Mucosa of gallbladder (tissue), 1 donor: ENCODE measurements around the gene GALNTL6. TPM values are rescaled to one million over a fixed set of nuclear protein-coding genes. Genes with fewer than 3 reads are reported as not detected.
"Not testable (repeated sequence)": the region's sequence is repeated elsewhere in the genome, so short reads cannot be mapped to it uniquely, and the experiment has no call there.

Experiments
- DNase-seq: peaks from one replicate; pipeline ENCODE4 v3.0.0-alpha.2; 2020; ENCODE audit warnings: low spot score
- total RNA-seq: library from RNA; stranded (reverse); gene quantifications from one replicate; pipeline ENCODE4 v1.2.1, GENCODE V29; 2021
- donor health status: DM: no; HTN: no; CAD: no.

The GALNTL6 gene
- total RNA-seq, 1 donor from 2014 or later, result 0.75 TPM

DNA sequence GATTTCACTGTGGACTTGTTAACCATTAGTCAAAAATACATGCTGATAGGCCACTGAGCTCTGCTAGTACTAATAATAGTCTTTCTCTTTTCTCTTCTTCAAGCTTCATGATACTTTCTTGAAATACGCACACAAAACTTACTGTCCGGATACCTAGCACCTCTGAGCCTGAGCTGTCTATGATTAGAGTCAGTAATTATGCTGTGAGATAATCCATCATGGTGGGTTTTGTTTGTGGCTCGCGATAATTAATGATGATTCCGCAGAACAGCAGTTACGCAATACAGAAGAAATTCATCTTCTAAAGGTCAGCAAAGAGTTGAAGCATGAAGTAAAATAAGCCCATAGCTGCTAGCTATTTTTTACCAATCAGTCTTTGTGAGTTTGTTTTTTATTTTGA lies 843.9 kb downstream of the GALNTL6 start:
- no peak for DNase-seq

DNA sequence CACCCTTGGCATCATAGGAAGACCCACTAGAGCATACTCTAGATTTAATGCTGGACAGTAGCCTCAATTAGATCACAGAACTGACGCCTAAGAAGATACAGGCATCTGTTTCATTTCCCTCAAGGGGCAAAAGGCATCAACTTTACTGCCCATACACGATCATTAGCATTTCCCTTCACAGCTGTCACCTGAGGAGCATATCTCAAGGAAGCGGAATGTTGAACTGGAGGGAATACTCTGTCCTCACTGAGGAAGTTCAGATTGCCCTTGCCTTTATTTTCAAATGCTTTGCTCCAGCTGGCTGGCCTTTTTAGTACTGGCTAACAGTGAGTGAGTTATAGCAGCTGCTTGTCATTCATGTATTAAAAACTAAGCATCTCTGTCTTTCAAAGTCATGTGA lies 847.0 kb downstream of the GALNTL6 start:
- DNase-seq, result no peak

DNA sequence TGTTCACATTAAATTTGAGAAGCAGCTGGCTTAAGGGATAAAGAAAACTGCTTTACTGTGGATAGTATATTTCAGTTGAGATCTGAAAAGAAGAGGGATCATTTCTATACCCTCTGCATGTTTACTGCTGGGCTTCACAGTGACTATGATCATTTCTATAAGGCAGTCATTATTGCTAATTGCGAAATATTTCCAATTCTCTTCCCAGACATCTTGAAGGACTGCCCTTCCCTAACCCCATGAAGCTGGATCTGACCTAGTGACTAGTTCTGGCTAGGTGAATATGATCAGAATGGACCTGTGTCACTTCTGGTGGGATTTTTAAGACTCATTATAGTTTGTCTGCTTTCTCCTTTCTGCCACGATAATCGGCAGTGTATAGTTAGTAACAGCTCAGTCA lies 848.9 kb downstream of the GALNTL6 start:
- no peak for DNase-seq

GRCh38 chr4:172666711-172667368 lies 853.6 kb downstream of the GALNTL6 start:
- DNase-seq, result no peak

DNA sequence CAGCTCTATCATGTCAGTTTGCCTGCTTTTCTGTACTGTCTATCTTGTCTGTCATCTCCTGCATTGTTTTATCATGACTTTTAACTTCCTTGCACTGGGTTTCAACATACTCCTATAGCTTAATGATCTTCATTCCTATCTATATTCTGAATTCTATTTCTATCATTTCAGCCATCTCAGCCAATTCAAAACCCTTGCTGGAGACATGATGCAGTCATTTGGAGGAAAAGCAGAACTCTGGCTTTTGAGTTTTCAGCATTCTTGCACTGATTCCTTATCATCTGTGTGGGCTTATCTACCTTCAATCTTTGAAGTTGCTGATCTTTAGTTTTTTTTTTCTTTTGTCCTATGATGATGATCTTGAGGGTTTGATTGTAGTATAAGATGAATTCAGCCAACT lies 861.6 kb downstream of the GALNTL6 start:
- DNase-seq, result no peak

DNA sequence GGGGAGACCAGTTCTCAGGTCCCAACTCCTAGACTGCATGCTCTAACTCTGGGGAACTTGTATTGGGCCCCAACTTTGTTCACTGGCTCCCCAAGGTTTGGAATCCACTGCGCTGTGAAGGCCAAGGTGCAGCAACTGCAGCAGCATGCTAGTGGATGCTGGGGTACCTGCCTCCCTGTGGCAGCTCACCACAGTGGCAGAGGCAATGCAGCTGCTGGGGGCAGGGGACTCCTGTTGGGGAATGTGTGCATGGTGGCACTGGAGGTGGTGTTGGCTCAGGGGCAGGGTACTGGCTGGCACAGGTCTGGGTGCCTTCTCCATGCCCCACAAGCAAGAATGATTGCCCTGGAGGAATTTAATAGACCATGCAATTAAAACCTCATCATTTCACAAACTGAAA lies 862.0 kb downstream of the GALNTL6 start:
- DNase-seq, result no peak

DNA sequence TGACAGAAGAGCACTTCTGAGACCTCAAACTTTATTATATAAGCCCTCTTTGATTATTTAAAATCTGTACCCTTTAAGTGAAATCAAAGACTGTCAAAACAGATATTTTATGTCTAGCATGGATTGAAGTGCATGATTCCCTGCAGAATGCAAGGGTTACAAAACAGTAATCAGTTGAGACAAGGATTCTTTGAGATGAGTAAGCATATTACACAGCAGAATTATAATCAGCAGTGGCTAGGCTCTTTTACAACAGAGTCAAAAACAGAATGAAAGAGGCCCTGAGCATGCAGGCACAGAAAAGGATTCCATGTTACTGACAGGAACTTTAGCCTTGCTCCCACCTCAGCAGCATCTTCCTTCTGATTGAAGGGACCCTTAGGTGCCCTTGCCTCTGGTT lies 867.5 kb downstream of the GALNTL6 start:
- no peak for DNase-seq

GRCh38 chr4:172683021-172683420 lies 869.8 kb downstream of the GALNTL6 start:
- no peak for DNase-seq

DNA sequence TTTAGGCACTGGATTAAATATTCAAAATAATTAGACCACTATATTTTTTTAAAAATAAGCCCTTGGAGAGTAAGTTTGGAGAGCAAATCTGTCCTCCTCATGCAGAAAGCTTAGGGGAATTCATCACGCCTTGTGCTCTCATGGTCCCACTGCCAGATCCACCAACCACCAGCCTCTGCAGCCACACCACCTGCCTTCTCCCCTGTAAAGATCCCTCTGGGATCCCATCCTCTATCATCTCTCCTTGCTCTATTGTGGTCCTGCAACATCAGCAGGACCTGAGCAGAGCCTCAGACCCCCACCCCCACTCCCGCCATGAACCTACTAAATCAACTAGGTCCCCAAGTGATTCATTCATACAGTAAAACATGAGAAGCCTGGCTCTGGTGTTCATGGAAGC lies 872.8 kb downstream of the GALNTL6 start:
- DNase-seq, result no peak

DNA sequence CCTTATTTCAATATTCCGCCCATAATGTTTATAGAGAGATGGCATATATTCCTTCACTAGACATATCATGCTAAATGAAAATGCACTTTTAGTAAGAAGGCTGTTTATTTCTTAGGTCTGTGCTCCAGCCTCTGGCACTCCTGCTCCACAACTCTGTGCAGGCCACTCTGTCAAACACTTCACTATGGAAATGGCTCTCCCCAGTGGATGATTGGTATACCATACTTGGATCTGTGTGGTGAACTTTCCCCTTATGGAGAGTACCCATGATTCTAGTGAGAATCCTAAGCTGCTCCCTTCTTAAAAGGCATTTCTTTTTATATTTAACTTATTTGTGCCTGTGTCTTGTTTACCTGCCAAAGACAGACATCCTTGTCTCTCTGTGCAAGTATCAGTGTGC lies 875.3 kb downstream of the GALNTL6 start:
- DNase-seq, result no peak

DNA sequence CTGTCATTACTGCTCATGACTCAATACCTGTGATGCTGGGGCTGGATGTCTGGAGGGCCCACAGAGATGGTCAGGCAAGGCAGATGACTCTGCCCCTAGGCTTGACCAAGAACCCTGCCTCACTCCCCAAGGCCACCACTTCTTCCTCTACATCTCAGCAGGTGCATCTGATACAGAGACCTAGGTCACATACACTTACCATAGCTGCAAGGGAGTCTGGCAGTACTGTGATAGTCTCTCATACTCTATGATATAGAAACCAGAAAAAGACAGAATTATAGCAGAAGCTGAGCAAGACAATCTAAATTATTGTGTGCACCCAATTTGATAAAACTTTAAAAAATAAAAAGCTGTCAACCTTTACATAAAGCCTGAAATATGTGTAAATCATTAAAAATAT lies 878.3 kb downstream of the GALNTL6 start:
- no peak for DNase-seq

GRCh38 chr4:172692701-172693100 lies 879.5 kb downstream of the GALNTL6 start:
- no peak for DNase-seq

DNA sequence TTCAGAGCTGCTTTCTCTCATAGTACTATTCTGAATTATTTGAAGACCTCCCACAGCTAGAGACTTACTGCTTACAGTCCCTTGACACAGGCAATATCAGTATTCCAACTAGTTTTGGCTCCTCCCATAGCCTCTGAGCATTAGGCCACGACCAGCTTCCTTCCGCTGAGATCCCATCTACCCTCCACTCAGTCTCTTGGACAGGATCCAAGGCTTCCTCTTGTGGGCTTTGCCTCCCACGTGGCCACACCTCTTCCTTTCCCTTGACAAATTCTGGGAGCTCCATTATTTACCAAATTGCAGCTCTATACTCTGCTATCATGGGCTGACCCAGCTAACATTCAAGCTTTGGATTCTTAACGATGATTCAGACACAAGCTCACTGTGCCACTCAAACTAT lies 885.1 kb downstream of the GALNTL6 start:
- DNase-seq, result no peak

DNA sequence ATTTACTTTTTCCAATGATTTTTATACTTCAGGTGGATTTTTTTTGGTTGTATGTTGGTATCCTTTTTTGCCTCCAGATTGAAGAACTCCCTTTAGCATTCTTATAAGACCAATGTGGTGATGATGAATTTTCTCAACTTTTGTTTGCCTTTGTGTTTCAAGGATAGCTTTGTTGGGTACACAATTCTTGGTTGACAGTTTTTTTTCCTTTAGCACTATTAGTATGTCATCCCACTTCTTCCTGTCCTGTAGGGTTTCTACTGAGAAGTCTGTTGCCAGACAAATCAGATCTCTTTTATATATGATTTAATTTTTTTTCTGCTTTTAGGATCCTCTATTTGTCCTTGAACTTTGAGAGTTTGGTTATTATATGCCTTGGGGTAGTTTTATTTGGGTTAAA lies 892.4 kb downstream of the GALNTL6 start:
- no peak for DNase-seq

DNA sequence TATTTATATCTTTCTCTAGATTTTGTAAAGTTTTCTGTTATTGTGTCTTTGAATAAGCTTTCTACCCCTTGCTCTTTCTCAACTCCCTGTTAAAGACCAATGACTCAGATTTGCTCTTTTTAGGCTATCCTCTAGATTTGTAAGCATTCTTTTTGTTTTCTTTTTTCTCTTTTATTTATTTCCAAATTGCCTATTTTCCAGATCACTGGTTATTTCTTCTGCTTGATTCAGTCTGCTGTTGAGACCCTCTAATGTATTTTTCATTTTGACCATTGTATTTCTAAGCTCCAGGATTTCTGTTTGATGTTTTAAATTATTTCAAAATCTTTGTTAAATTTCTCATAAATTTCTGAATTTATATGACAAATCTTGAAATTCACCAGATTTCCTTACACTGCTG lies 892.8 kb downstream of the GALNTL6 start:
- no peak for DNase-seq

DNA sequence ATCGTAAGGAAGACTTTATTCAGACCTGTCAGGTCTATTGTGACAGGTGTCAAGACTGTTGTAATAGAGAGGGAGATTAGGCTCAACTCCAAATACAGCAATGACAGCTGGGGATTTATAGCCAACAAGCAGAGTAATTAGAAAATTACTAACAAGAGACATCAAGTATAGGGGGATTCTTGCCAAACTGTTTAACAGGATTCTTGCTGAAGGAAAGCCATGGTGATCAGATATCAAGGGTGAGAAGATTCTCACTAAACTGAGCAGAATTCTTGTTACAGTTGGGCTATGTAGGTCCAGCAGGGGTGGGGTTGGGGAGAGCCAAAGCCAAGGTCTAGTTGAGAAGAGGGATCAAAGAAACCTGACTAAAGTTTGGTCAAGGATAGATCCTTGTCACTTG lies 894.4 kb downstream of the GALNTL6 start:
- no peak for DNase-seq

GRCh38 chr4:172708184-172708583 lies 895.0 kb downstream of the GALNTL6 start:
- no peak for DNase-seq

DNA sequence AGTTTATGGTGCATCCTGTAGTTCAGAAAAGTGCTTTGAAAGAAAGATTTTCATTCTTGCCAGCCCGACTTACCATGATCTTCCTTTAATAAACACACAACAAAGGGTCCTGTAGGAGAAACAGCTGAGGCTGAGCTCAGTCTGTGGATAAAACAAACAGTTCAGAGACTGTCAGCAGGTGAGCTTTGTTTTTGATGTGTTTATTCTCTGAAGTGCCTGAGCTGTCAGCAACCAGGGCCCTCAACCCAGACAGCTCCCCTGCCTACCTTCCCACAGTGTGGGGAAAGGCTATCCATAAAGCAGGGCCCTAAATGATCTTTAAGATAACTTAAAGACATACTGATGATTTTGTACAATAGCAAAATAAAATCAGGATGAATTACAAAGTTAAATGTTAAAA lies 896.2 kb downstream of the GALNTL6 start:
- no peak for DNase-seq

- DNase-seq, result no peak
Measured at GRCh38 chr4:172716291-172716690, 903.1 kb downstream of the GALNTL6 start.

DNA sequence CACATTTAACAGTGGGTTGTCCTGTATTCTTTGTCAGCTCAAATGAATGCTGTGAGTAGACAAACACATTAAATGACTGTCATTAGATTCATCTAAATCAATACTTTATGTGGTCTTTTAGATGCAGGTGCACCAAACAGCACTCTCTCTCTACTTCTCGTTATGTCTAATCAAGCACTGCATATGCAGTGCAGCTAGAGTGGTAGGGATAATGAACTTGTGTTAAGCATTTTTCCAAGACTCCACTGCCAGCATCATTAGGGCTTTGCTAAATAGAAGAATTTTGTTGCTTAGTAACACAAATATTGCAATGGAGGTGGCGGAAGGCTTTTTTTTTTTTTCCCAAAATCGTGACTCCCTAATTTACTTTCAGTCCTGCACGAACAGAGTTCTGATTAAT lies 908.5 kb downstream of the GALNTL6 start:
- no peak for DNase-seq

- no peak for DNase-seq
Measured at GRCh38 chr4:172725581-172725980, 912.4 kb downstream of the GALNTL6 start.

- peak; percentile 56 for DNase-seq
Measured at GRCh38 chr4:172726001-172726423, 912.8 kb downstream of the GALNTL6 start.

DNA sequence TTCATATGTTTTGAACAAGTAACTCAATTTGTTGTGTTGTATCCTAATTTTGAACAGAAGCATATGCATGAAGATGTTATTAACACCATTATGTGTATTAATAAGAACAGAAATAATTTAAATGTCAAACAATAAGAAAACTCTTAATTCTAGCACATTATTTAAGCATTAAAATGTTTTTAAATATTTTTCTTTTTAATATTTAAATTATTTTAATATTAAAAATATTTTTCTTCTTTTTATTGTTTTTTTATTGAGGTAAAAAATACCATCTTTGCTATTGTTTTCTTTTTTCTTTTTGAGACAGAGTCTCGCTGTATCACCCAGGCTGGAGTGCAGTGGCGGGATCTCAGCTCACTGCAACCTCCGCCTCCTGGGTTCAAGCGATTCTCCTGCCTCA lies 914.4 kb downstream of the GALNTL6 start:
- no peak for DNase-seq

DNA sequence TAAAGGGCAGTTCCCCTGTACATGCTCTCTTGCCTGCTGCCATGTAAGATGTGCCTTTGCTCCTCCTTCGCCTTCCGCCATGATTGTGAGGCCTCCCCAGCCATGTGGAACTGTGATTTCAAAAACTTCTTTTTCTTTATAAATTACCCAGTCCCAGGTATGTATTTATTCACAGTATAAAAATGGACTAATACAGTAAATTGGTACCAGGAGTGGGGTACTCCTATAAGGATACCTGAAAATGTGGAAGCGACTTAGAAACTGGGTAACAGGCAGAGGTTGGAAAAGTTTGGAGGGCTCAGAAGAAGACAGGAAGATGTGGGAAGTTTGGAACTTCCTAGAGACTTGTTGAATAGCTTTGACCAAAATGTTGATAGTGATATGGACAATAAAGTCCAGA lies 920.4 kb downstream of the GALNTL6 start:
- not testable (repeated sequence) for DNase-seq
